ENCODE data around the gene TIMM22.
"Not testable (repeated sequence)": the region's sequence is repeated elsewhere in the genome, so short reads cannot be mapped to it uniquely, and the experiment has no call there.

The TIMM22 gene

DNA sequence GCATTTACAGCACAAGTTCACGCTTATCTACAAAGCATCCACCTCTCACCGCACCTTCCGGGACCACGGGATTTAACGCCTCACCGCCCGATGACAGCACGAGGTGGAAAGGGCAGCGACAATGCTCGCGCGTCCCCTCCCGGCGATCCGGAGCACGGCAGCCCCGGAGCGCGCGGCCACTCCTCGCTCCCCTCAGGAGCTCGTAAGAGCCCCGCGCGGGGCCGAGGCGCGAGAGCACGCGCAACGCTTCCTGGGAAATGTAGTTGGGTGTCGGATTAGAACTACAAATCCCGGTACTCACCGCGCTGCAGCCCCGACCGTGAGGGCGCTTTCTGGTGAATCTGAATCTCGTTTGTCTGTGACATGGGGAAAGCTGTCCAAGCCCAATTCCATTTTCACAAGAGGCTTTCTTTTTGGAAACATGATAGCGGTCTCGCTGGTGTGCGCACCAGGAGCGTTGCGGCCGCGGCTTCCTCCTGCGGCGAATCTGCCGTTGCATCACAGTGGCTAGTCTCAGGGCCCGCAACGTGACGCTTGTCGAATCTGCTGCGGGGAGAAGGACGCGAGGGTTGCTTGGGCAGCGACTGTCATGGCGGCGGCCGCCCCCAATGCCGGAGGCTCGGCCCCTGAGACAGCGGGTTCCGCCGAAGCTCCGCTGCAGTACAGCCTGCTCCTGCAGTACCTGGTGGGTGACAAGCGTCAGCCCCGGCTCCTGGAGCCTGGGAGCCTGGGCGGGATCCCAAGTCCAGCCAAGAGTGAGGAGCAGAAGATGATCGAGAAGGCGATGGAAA lies at the start of gene TIMM22:
Gene TIMM22, plus strand, starts transcription at position 576 of the 791 bp plus-strand sequence. Its CDS starts 14 bp downstream, at position 590.
- peak; percentile 98 for DNase-seq

GRCh38 chr17:948284-948852 lies 48.6 kb upstream of the TIMM22 start:
- DNase-seq, result no peak

- DNase-seq, result no peak
These were observed 47.2 kb upstream of the TIMM22 start for GRCh38 chr17:949623-950303.

DNA sequence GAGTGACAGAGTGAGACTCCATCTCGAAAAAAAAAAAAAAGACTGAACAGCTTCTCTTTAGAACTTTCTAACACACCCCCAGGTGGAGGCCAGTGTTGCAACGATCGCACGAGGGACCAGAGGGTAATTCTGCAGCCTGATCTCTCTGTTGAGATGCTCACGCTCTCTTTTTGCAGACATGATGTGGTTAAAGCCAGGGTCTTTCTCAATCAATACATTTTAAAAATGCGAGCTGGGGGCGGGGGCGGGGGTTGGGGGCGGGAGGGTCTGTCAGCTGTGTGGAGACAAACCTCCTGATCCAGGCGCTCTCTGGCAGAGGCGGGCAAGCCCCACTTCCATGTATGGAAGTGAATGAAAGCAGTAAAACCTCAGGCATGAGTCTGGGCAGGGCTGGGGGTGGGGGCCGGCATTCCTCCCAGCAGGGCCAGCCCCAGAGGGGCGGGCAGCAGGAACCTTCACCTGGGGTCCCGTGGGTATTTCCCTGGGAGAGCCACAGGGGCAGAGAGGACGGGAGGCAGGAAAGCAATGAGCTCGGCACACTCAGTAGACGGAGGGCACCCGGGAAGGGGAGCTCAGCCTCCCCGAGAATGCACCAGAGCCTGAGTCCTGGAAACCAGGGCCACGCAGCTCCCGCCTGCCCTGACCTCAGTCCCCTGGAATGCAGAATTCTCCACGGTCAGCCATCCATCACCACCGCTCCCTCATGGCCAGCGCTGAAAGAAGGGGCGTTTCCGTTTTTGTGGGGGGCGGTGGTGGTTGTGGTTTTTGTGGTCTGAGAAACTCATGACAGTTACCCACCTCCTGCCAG lies 45.4 kb upstream of the TIMM22 start:
- DNase-seq, result no peak

- DNase-seq, result not testable (repeated sequence)
These were observed 44.3 kb upstream of the TIMM22 start for GRCh38 chr17:952592-952991.

- DNase-seq, result no peak
These were observed 43.2 kb upstream of the TIMM22 start for GRCh38 chr17:953767-954166.

DNA sequence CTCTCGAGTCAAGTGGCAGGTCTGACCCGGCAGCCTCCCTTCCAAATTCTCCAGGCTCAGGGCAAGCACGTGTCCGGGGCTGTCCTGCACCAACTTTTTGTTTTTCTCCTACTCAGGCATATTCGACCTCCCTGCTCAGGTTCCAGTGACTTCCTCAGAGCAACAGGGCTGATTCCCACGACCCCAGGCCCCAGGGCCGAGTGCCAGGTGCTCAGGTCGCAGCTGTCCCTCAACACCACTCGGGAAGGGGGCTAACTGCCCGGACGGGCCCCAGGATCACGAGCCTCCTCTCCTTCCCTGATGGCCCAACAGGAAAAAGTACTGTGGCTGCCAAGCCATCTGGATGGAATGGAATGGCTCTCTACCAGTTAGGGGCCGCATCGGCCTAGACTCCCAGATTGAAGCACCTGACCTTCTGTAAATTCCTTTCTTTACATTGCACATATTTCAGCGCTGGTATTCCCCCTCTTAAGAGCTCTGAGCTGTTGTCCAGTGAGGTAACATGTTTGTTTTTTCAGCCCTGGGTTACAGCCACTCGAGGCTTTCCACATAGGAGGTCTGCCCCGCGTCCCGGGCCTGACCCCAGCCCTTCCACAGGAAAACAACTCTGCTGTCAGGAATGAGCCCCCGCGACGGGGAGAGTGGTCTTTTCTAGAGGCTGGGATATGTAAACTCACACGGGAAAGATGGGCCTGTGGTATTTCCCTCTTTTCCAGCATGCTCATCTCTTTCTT lies 42.3 kb upstream of the TIMM22 start:
- DNase-seq, result no peak

- DNase-seq, result no peak
These were observed 40.0 kb upstream of the TIMM22 start for GRCh38 chr17:956905-957304.

- no peak for DNase-seq
These were observed 39.0 kb upstream of the TIMM22 start for GRCh38 chr17:957856-958421.

DNA sequence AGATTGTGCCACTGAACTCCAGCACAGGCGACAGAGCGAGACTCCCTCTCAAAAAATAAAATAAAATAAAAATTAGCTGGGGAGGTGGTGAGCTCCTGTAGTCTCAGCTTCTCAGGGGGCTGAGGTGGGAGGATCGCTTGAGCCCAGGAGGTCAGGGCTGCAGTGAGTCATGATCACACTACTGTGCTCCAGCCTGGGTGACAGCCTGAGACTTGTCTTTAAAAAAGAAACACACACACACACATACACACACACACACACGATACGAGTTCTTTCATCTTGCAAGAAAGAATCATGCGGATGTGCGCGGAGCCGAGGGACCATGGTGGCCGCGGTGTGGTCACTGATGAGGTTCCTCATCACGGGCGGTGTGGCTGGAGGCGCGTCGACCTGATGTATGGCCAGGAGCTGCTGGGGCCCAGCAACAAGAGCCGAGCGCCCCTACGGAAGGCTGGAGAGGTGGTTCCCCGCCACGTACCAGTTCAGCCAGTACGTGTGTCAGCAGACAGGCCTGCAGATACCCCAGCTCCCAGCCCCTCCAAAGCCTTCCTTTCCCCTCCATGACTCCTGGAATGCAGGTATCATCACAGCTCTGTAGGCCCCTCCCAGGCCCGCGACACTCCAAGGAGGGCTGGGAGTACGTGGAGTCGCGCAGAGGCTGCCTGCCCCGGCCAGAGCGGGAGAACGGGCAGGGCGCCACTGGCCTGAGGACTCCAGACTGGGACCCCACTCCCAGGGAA lies 38.0 kb upstream of the TIMM22 start:
- no peak for DNase-seq

GRCh38 chr17:962166-962565 lies 34.8 kb upstream of the TIMM22 start:
- no peak for DNase-seq

DNA sequence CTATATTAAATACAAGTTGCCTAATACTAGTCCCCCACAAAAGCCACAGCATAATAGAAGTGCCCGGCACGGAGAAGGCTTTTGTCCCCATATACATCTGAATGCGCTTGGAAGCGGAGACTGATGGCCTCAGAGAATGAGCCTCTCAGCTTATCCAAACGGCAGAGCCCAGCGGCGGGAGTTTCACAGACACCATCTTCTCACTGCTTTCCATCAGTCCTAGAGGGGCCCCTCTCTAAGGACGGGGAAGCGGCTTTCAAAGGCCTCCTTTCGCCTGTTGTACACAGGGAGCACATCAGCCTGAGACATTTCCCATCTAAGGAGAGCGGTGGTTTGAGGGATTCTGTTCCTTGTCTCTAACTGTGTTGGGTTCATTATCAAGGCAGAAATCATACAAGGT lies 34.3 kb upstream of the TIMM22 start:
- no peak for DNase-seq

DNA sequence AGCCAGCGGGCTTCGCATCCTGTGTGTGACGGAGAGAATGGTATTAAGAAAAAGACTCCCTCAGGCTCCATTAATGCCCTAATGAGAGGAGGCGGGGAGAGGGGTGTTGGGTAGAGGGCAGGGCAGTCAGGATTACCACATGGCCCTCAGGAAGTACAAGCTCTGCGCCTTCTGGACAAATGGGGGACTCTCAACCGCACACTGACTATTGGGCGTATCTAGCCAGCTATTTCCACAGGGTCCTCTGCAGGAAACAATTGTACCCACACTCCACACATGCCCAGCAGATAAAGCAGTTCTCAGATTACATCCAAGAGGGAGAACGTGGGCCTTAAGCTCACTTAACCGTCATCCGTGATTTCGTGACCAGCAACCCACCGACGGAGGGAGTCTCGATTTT lies 32.1 kb upstream of the TIMM22 start:
- DNase-seq, result no peak

DNA sequence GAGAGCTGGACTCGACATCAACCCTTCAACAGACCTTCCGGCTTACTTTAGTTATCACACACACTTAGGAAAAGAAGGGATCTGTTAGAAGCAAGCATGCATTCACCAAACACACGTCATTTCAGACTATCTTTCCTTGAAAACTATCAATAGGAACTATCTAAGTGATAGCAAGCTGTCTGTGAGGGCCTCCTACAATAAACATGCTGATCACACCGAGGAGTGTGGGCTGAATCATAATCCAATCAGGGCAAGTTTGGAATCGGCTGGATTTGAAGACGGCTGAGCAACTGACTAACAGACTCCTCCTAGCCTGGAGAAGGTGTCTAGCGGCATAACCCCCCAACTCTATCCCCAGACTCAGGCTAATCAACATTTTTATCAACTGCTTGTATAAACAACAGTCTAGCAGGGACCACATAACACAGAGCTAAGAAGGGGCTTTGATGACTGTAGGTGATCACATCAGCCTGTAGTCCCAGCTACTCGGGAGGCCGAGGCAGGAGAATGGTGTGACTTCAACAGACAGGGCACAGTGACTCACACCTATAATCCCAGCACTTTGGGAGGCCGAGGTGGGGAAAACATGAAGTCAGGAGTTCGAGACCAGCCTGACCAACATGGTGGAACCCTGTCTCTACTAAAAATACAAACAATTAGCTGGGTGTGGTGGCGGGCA lies 31.5 kb upstream of the TIMM22 start:
- DNase-seq, result no peak

- DNase-seq, result no peak
These were observed 29.8 kb upstream of the TIMM22 start for GRCh38 chr17:967122-967521.

GRCh38 chr17:968812-969730 lies 27.9 kb upstream of the TIMM22 start:
- DNase-seq, result no peak

DNA sequence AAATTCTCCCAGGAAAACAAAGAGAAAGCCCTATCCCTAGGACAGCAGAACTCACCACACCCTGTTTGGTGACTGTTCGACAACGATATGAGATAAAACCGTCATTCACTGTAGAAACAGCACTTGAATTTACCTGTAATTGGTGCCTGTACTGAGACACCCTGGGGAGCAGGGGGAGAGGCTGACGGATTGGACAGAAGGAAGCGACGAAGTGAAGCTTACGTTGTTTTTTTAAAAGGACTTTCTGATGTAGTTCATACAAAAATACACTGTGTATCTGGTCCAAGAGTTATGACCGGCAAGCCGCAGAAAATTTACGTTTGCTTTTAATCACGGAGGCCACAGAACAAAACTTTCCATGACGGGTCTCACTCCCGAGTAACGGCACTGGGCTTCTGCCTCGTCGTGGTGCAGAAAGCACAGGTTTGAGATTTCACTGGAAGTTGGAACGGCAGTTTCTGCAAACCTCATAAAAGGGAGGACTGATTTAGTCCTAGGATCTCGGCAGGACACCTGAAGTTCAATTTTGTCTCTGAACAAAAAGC lies 27.0 kb upstream of the TIMM22 start:
- no peak for DNase-seq

DNA sequence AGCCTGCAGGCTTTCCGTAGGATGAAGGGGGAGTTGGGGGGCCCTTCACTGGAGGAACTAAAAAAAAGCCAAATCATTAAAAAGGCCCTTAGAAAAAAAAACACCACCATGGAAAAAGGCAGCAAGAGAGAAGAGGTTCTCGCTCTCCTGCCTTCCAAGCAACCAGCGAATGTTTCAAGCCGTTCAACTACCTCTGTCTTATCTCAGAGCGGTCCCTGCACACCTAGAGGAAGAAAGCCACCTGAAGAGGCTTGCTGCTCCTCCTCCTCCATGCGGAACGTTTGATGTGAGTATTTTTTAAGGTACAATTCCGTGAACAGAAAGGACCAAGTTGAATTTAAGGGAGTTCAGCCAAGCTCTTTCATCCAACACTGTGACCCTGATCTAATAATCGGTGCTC lies 26.6 kb upstream of the TIMM22 start:
- DNase-seq, result no peak

GRCh38 chr17:971861-972260 lies 25.1 kb upstream of the TIMM22 start:
- not testable (repeated sequence) for DNase-seq
